COR-L47 (cell line): Measurements from ENCODE around the gene IRAK3.
"Not testable (repeated sequence)": the region's sequence is repeated elsewhere in the genome, so short reads cannot be mapped to it uniquely, and the experiment has no call there.

Experiments used
- DNase-seq: peaks from one replicate; lab custom pipeline; 2025; lab: John Stamatoyannopoulos, UW

The IRAK3 gene

DNA sequence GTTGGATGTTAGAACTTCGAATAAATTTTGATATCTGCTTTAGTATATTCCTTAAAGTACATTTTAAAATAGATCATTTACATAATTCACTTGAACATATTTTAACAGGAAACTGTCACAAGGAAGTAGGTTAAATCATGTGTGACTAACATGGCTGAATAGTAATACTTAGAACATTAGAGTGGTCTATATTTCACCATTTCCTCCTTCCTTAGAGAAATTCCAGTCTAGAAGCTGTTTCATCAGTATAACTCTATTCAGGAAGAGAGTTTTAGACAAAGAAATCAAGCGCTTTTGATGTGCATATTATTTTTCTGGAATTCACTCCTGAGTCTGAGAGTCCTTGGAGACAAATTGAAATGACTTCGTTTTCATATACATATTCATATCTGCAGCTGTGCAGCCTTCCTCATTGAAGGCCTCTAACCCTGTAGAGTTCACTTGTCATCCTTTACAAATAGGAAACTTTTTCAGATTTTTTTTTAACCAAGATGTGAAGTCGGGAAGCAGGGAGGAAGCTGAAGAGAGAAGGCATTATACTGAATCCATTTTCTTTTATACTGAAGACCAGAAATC is 28.4 kb downstream of the IRAK3 start:
- no peak for DNase-seq

DNA sequence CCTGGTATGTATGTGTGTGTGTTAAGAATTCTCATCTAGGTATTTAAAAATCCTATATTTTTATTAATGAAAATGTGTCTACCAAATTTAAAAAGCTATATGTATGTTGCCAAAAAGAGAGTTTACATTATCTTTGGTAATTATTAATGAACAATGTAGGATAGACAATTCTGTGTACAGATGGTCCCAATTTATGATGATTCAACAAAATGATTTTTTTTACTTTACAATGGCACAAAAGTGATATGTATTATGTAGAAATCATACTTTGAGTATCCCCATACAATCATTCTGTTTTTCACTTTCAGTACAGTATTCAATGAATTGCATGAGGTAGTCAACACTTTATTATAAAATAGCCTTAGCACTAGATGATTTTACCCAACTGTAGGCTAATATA is 39.4 kb downstream of the IRAK3 start:
- no peak for DNase-seq

DNA sequence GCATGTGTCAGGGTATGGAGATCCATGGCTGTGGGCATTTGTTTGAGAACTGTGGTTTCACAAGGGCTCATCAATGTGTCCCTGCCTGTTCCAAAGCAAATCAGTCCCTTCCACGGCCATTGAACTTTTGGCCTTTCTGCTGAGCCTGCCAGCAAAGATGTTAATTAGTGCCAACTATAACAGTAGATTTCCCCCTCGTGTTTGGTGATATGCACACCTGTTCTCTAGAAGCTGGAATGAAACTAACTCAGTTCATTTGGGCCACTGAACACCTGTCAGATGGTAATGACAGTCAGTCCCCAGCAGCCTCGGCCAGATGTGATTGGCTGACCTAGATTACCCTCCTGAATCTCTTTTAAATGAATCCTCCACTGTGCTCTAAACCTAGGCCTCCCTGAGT is 43.2 kb downstream of the IRAK3 start:
- no peak for DNase-seq

DNA sequence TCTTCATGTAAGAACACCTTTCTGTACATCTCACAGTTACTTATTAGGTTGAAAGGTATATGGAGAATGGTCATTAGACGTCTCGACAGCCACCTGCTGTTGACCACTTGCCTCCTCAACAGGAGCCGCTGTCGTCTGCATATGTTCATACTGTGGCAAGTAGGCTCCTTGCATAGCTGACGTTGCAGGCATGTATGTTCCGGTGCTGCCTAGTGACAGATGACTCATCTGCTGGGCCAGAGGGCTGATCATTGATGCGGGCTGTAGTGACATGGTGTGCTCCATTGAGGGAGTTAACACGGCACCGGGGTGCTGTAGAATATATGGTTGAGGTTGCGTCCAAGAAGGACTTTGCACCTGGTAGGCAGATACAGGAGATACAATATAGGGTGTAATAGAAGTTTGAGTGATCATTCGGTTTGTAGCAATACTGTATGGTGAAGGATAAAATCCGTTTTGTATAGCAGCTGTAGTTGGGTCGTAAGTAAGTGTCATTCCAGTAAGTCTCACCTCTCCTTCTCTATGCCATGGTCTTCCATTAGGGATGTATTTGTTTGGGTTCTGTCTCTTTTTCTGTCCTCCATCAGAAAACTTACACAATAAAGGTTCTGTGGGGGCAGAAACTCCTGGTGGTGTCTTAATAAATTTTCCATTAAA is 45.2 kb downstream of the IRAK3 start:
- not testable (repeated sequence) for DNase-seq

DNA sequence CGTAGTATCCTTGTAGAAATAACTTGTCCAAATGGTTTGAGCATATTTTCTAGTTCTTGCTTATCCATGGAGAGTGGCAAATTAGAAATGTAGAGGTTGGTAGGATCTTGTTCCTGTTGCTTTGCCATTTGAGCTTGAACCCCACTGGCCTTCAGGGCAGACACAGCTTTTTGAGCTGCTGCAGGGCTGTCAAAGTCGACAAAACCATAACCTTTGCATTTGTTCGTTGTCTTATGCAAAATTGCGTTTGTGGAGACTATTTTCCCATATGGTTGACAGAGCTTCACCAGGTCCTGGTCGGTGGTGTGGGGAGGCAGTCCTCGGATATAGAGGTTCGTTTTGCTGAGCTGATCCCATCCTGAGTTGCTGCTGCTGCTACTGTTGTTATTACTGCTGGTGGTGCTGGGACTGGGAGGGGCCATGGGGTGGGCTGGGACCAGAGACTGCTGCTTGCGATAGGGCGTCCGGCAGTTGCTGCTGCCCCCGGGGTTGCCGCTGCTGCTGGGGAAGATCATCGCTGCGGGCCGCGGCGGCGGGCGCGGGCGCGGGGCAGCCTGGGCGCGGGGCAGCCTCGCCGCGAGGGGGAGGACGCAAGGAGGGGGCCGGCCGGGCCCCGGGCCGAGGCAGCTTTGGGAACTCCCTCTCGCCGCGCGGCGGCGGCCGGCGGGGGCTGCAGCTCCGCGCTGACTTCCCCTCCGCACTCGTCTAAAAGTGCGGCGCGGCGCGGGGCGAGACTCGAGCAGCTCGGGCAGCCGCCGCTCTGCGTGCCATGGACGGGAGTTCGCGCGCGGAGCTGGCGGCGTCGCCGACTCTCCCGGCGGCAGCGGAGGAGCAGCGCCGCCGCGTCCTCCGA is 46.0 kb downstream of the IRAK3 start:
- not testable (repeated sequence) for DNase-seq

DNA sequence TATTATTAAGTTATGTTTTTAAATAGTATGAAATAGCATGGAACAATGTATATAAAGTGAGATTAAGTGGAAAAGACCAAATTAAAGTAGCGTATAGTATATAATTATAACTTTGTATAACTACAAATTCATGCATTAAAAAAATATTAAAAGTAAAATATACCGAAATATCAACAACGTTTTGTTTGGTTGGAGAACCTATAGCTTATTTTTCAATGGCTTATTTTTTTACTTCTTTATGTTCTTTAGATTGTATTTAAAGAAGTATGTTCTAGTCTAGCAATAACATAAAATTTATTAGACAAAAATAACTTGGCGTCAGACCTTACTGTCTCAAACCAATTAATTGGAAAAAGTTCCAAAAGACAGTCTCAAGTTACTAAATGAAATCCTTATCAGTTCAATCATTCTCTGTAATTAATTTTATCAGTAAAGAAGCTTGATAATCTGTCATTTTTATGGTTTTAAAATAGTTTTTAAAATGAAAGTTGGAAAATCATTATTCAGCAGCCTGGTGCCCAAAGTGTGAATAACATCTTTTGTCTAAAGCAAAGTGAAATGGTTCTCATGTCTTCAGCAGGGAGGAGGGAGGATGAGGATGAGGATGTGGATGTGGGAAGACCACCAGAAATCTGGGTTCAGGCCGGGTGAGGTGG is 46.7 kb downstream of the IRAK3 start:
- DNase-seq: no peak

DNA sequence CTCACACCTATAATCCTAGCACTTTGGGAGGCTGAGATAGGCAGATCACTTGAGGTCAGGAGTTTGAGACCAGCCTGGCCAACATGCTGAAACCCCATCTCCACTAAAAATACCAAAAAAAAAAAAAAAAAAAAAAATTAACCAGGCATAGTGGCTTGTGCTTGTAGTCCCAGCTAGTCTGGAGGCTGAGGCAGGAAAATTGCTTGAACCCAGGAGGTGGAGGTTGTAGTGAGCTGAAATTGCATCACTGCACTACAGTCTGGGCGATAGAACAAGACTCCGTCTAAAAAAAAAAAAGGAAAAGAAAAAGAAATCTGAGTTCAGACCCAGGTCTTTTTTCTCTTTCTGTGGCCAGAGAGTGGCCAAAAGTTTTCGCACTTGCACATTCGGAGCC is 47.3 kb downstream of the IRAK3 start:
- not testable (repeated sequence) for DNase-seq

DNA sequence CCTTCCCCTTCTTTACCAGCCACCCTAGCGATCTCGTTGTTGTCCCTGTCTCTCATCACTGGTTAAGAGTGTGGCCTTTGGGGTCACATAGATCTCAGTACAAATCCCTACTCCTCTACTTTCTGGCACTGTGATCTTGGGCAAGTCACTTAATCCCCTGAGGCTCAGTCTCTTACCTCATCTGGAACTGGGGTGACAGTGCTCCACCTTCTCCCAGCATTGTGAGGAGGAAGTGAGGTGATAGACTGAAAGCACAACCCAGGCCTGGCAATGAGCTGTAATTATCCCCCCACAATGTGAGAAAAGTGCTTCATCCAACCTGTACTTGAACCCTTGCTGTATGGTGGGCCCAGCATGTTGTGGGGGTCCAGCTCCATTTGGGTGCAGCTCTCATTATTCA is 48.0 kb downstream of the IRAK3 start:
- no peak for DNase-seq

DNA sequence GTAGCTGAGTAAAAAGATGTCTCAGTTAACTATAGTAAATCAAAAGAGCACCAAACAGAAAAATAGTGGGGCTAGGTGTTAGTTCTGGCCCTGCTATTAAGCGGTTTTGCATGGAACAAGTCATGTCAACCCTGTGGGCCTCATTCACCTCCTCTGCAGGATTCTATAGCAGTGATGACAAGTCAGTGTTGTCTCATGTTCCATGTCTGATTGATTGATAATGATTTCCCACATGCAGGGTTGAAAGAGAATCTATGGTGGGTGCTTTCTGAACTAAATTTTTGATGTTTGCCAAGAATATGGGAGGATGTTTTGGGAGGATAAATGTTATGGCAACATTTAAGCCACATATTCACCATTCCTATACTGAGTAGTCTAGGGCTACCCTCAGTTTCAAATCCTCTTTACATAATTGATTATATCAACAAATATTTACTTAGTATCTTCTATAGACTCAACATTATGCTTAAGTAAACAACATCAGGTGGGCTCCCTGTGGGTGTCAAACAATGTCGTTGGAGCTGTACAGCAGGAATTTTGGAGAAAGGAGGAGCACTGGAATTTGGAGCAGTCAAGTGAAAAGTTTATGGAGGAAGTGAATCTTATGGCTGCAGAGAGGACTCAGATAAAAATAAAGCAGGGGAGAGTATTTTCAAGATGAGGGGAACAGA is 48.6 kb downstream of the IRAK3 start:
- no peak for DNase-seq

DNA sequence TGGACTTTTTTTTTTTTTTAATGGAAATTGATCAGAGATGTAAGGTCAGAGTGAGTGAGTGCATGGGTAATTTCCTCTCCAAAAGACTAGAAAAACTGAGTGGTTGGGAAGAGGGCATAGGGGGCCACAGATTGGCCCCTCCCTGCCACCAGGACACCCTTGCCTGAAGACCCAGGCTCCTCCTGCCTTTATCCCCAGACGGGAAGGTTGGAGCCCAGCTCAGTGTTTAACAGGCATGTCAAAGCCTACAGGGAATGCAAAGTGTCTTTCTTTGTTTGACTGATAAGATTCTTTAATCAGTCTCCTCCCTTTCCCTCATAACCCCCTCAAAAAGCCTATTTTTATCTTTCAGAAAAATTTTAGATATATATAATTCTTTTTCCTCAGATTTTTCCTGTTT is 50.3 kb downstream of the IRAK3 start:
- DNase-seq: no peak

DNA sequence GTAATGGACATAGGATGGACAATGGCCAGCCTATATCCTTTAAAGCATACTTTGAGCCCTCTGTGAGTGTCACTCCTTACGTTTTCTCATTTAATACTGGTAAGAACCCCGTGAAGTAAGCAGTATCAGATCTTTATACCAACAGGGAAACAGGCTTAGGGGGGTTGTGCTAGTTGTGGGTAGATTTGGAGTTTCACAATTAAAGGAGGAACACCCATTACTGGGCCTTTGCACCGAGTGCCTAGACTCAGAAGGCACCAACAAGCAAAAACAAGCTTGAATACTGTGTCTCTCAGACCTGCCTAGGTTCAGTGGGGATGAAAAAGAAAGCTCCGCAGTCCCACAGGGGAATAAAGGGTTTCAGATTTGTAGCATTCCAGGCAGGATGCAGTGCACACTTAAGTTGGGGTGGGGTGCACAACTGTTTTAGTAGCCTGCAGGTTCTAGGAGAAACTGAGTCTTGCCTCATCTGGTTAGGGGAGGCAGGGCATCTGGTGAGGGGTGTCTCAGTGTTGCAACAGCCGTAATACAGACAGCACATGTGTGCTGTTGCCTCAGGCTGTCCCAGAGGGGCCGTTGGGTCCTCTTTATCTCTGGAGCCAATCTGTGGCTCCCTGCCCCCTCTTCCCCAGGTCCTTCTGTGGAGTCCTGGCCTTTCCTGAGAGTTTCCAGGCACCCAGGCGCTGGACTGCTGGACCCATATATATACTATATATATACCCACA is 51.2 kb downstream of the IRAK3 start:
- no peak for DNase-seq

DNA sequence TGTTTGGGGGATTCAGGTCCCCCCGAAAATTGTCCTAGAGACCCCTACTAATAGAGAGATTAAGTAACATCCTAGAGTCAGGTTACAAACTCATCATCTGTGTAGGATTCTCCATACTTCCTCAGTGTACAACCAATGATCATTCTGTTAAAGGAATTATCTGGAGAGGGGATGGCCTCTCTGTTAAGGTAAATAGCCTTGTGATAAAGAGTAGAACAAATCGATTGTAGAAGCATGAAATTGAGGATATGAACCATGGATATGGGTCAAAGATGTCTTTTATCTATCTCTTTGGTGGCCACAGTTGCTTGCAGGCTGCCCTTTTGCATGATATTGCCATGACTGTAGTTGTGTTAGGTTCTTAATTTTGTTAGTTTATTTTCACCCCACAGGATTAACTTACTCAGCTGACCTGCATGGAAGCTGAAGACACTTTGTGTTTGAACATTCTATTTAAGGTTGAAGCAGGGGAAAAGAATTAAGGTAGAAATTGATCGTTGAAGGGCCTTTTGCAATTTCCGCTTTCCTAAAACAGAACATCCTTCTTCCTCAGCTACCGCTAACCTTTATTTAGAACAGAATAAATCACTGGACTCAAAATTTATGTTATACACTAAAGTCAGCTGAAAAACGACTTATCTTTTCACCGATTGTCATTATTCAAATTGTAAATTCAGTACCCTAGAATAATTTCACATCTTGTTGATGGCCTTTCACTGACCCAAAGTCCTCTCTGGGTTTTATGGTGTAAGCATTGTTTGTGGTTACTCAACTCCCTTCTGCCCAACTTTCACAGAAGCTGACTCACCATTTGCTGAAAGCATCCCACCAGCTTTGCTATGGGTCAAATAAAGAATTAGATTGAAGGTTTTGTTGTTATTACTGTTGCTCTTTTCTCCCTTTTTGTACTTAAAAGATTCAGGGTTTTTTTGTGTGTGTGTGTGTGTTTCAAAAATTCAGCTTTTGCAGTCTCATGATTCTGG is 52.3 kb downstream of the IRAK3 start:
- DNase-seq: no peak

DNA sequence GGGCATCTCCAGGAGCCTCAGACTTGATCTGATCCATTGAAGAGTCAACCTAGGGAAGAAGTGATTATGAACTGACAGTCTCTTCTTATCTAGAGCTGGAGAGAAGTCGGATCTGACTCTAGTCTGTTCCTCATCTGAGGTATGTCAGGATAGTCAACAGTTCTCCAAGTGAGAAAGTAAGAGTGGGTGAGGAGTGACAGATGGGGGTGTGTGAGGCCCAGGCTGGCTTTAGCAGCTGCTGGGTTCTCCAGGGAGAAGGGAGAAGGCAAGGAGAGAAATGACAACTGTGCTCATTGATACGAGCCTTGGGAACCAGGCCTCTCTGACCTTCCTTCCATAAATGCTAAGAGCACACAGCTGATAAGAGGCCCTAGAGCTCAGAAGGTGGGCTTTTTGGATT is 53.3 kb downstream of the IRAK3 start:
- DNase-seq: no peak

DNA sequence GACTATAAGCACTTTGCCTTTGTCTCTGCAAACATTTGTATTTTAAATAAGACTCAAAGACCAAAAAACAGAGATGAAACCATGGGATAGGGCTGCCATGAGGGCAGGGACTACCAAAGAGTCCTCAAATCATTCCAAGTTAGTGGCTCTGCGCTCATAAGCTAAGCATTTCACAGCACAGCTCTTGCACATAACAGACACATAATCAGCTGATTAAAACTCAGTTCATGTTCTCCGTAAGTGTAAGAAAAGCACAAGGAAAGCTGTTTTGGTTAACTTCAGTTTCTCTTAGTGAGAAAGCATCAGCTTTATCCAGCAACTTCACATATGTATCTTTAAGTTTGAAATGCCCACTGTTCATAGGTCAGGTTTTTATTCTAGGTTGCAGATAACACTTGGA is 54.9 kb downstream of the IRAK3 start:
- no peak for DNase-seq

DNA sequence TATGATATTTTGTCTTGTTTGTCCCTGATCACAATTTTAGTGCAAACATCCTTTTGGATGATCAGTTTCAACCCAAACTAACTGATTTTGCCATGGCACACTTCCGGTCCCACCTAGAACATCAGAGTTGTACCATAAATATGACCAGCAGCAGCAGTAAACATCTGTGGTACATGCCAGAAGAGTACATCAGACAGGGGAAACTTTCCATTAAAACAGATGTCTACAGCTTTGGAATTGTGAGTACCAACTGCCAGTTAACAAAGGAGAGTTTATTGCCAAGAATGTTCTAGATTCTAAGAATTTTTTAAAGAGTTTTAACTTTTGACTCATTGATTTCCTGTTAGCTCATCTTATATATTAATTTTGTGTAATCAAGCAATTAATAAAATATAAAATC is 55.4 kb downstream of the IRAK3 start:
- DNase-seq: no peak

DNA sequence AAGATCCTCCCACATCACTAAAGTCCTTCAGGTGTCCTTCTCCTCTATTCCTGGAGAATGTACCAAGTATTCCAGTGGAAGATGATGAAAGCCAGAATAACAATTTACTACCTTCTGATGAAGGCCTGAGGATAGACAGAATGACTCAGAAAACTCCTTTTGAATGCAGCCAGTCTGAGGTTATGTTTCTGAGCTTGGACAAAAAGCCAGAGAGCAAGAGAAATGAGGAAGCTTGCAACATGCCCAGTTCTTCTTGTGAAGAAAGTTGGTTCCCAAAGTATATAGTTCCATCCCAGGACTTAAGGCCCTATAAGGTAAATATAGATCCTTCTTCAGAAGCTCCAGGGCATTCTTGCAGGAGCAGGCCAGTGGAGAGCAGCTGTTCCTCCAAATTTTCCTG is 58.7 kb downstream of the IRAK3 start:
- no peak for DNase-seq

DNA sequence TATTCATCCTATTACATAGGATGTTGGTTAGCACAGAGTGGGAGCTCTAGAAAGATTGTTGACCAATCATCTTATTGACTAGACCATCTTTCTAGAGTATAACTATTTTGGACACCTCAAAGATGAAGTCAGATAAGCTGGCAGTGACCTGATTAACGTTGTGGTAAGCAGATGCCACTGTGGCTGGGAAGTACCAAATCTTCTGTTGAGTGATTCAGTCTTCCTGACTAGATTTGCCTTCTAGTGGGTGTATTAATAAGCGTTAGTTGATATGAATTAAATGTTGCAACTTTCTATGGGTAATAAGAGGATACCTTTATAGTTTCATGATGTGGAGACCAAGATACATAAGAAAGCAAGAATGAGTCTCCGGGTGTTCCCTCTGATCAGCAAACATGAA is 62.0 kb downstream of the IRAK3 start:
- DNase-seq: no peak

DNA sequence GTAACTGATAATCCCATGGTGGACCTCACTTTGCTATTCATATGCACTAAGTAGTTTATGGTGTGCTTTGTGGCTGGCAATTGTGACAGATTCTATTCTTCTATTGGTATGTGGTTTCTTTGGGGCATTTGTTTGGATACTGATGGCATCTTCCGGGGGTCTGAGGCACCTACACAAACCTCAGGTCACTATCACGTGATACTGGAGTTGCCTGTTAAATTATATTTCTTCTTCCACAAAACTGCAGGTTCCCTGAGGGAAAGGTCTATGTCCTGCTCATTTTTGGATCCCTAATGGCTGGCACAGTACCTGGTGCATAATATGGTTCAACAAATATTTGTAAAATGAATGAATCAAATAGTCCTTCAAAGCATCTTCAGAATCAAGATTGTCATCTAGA is 63.8 kb downstream of the IRAK3 start:
- DNase-seq: no peak

DNA sequence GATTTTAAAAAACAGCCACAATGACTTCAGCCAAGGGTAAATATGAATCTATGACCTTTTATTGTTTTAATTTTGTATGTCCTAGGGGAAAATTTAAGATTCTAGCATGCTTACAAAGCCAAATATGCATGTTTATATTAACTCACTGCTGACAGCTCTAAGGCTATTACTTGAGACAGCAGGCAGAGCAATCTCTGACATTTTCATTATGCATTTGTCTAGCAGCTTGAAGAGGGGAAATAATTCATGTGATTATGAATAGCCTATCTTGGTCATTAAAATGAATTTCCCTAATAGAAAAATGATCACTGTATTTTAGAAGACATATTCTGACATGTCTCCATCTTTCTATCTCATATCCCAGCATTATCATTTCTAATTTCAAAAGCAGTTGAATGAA is 66.7 kb downstream of the IRAK3 start:
- DNase-seq: no peak

DNA sequence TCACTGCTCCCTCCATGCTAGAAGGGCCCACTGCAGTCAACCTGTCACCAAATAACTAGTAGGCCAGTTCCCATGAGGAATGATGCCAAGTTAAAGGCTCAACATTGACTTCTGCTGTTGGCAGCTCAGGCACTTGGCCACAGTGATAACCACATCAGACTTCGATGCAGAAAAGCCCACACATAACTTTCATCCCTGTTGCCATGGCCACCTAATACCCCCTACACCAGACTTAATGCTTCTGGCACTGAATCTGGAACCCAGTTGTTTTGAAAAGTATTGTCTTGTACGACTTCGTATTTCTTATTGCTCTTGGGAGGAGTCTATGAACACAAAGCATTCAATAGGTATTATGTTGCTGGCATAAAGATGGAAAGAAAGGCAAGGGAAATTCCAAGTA is 69.0 kb downstream of the IRAK3 start:
- no peak for DNase-seq
